GM21723 (cell line): Measurements from ENCODE around the gene TMEM94.
"Not testable (repeated sequence)": the region's sequence is repeated elsewhere in the genome, so short reads cannot be mapped to it uniquely, and the experiment has no call there.

ENCODE experiments used
- ATAC-seq: cut with Tn5 transposase; IDR thresholded peaks from one replicate; pipeline ENCODE4 v1.9.1; 2021; ENCODE audit warnings: mild to moderate bottlenecking, moderate library complexity; ENCODE audit not compliant: unreplicated experiment

Gene TMEM94

DNA sequence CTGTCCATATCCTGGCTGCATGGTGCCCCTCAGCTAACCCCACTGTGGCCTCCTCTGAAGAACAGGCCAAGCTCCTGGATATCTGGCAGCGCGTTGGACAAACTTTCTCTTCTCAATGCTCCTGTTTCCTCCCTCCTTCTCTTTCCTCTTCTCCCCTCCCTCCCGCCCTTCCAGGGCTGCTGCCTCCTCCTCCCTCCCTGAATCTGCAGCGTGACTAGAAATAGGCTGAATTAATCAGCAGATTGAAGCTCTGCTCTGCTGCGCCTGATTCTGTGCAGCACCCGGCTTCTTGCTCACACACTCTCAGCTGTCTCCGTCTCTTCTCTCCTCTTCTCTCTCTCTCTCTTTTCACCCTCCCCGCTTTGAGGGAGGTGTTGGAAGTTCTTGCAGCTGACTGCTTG lies 19.8 kb downstream of the TMEM94 start:
- no peak for ATAC-seq

DNA sequence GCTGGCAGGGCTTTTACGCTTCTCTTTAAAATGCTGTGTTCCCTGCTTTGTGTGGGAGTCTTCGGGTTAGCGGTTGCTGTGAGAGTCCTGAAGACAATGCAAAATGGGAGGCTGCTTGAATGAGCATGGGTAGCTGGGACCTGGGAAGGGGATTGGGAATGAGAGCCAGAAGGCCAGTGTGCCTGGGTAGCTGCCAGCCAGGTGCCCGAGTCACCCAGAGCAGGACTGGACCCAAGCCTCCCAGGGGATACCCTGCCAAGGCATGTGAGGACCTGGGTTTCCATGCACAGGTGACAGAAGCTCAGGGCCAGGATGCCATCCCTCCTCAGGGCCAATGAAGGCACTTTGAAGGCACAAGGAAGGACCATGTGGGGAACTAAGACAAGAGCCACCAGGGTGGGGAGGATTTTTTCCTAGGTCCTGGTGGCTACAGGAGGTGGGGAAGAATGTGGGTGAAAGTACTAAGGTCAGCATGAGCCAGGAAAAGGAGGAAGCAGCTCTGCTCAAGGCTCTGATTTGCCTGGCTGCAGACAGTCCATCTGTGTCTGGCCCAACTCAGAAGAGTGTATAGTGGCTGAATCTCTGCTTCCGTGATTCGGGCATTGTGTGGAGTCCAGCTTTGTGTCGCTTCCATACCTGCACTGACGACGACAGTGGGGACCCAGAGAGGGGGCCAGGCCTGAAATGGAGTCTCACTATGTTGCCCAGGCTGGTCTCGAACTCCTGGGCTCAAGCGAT lies 20.5 kb downstream of the TMEM94 start:
- no peak for ATAC-seq

DNA sequence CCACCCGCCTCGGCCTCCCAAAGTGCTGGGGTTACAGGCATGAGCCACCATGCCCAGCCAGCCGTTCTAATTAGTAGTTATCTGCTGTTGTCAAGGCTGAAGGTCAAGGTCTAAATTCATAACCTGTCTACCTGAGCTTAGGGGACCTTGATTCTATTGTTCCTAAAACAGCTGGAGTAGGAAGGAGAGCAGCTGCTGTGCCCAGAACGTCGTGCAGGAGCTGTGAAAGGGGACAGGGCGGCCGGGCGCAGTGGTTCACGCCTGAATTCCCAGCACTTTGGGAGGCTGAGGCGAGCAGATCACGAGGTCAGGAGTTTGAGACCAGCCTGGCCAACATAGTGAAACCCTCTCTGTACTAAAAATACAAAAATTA lies 21.0 kb downstream of the TMEM94 start:
- not testable (repeated sequence) for ATAC-seq

DNA sequence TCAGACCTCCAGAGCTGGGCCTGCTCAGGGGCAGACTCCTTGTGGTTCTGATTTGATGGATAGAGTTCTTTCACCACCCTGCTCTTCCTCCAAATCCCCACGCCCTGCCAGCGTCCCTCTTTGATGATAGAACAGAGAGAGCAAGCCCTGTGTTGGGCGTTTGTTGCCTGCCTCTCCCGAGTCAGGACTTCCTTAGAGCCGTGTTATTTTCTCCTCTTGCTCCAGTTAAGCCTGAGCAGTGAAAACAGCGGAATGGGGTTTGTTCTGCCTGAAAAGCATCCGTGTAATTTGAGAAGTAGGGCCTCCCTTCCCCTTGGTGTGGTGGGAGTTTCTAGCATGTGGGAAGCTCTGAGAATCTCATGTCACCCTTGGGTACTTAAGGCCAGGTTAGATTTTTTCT lies 22.1 kb downstream of the TMEM94 start:
- no peak for ATAC-seq

DNA sequence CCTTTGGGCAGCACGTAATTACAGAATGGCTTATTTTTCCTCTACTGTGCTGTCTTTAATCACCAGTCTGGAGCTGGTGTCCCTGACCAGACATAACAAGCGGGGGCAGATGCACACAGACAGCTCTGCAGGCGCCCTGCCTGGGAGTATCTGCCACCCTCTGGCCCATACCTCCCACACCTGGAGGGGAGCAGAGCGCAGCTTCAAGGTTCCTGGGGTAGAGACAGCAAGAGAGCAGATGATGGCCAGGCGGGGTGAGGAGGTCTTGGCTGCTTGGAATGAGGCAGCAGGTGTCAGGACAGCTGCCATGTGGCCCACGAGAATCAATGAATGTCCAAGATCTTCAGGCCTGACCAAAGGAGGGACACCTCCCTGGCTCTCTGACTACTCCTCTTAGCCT lies 23.8 kb downstream of the TMEM94 start:
- ATAC-seq: no peak

DNA sequence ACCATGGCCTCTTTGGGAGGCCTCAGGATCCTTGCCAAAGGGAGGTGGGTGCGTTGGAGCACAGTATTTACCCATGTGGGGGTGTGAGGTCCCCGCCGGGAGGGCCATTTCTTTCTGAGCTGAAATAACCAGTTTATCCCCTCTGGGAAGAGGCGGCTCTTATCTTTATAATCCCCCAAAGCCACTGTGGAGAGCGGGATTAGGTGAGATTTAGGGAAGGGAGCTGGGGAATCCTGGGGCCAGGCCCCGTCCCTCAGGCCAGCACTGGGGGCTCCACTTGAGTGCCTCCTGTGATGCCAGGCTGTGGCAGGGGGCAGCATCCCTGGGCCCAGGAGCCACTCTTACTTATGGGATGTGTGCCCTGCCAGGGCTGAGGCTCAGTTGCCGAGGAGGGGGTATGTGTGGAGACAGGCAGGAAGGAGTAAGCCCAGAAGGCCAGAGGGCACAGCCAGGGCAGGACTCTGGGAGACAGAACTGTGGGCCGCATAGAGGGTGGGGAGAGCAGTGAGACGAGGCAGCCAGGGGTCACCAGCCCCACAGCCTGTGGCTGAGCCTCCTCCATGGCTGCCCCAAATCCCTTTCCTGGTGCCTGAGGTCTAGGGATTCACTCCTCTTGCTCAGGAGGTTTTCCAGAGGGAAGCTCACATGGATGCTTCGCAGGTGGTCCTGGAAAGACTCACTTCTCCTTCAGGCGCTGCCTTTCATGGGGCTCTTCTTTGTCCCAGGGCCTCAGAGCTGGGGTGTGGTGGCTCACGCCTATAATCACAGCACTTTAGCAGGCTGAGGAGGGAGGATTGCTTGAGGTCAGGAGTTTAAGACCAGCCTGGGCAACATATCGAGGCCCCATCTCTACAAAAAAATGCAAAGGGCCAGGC lies 25.0 kb downstream of the TMEM94 start:
- ATAC-seq: no peak

DNA sequence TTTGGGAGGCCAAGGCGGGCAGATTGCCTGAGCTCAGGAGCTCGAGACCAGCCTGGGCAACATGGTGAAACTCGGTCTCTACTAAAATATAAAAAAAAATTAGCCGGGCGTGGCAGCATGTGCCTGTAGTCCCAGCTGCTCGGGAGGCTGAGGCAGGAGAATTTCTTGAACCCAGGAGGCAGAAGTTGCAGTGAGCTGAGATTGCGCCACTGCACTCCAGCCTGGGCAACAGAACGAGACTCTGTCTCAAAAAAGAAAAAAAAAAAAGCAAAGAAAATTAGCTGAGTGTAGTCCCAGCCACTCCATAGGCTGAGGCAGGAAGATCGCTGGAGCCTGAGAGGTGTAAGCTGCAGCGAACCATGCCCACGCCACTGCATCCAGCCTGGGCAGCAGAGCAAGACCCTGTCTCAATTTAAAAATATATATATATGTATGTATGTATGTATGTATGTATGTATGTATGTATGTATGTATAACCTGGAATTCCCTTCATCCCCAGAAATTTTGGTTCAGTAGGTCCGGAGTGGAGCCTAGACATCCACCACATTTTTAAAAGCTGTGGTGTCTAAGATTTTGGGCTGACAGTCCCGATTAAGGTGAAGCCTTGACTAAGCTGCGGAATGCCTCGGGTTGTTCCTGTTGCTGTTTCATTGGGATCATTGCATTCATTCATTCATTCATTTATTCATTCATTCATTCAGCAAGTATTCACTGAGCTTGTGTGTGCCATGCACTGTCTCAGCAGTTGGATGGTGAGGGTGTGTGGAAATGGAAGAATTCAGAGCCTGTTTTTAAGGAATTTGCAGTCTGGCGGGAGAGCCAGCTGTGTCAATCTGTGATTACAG lies 25.9 kb downstream of the TMEM94 start:
- no peak for ATAC-seq

DNA sequence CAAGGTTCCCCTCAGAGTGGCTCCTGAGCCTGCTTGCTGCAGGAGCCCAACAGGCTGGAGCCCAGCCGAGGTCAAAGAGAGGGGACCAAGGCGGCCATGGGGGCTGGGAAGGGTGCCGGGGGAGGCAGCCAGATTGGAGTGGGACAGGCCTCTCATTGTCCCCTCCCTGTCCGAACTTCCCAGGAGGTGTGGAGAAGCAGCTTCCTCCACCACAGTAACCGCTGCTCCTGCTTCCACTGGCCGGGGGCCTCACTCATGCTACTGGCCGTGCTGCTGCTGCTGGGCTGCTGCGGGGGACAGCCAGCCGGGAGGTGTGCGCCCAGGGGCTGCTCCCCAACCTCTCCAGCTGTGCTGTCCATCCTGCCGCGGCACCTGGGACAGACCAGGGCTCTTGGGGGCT lies 29.3 kb downstream of the TMEM94 start:
- no peak for ATAC-seq

DNA sequence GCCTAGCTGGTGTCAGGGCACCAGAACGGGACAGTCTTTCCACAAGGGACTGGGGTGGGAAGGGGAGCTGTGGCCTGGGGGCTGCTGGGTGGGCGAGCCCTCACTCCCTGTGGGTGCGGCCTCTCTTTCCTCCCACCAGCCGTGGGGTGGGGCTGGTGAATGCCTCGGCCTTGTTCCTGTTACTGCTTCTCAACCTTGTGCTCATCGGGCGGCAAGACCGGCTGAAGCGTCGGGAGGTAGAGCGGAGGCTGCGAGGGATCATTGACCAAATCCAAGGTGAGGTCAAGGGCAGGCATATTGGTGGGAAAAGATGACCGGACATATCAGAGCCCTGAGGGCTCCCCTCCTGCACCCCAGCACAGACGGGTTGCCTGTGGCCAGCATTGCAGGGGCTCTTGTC lies 29.7 kb downstream of the TMEM94 start:
- ATAC-seq: no peak

DNA sequence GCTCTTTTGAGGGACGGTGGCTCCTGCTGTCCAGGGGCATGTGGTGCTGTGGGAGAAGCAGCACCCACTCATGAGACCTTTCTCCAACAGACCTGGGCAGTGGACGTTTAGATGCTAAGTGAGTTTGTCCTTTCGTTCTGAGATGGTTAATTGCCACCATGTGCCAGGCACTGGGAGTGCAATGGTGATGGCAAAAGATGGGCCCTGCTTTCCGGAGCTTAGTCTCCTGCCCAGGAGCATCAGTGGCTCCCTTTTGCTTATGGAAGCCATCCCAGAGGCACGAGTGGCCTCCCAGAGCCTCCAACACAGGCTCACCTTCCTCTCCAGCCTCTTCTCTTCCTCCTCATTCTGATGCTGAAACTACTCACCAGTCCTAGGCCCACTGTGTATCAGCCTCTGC lies 30.5 kb downstream of the TMEM94 start:
- no peak for ATAC-seq

DNA sequence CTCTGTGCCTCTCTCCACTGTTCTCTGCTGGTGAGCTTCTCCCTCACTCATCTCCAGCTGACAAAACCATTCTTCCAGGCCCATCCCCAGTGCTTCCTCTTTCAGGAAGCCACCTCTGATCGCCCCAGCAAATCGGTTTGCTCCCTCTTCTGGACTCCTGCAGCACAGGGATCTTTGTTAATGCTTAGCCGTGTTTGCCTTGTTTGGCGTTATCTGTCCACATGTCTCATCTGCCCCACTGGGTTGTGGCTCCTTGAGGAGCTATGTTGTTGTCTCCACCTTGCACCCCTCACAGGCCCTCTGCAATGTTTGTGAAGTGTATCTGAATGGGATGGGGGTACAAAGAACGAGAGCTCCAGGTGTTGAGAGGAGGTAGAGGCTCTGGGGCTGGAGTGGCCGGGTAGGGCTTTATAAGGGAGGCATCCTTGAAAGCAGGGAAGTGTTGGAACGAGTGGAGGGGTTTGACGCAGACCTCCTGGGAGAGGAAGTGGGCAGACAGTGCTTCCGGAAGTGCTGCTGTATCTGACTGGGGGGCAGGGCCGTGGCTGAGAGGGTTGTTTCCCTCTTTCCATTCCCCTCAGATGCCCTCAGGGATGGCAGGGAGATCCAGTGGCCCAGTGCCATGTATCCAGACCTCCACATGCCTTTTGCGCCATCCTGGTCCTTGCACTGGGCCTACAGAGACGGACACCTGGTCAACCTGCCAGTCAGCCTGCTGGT lies 31.1 kb downstream of the TMEM94 start:
- ATAC-seq: no peak

DNA sequence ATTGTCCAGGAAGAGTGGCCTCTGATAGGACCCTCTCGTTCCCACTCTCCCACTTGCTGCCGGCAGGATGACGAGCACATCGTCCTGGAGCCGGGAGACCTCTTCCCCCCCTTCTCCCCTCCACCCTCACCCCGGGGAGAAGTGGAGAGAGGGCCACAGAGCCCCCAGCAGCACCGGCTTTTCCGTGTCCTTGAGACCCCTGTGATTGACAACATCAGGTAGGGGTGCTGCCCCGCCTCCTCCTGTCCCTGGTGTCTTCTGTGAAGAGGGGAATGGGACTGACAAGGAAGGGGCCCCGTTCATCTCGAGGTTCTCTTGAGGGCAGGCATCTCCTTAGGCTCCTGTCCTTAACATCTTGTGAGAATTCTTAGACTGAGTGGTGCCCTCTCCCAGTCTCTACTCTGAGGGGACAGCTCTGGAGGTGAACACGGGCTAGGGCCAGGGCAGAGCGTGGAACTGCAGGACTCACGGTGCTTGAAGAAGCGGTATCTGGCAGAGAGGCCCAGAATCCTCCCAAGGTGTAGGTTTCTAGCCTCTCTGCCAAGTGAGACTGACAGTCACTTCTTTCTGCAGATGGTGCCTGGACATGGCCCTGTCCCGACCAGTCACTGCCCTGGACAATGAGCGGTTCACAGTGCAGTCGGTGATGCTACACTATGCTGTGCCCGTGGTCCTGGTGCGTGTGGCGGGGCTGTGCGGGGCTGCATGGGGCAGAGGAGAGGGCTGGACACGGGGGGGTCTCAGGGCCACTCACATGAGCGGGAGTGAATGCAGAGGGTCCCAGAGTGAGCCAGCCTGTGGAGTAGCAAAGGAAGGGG lies 32.5 kb downstream of the TMEM94 start:
- no peak for ATAC-seq

DNA sequence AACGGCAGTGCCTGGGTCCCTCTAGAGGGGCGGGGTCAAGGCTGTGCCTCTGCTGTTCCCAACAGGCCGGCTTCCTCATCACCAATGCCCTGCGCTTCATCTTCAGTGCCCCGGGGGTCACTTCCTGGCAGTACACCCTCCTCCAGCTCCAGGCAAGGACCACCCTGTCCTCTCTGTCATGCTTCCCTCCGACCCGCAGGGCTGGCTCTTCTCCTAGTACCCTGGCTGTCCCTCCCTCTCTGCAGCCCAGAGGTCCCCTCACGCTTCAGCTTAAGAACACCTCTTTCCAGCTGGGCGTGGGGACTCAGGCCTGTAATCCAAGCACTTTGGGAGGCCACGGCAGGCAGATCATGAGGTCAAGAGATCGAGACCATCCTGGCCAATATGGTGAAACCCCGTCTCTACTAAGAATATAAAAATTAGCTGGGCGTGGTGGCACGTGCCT lies 33.1 kb downstream of the TMEM94 start:
- ATAC-seq: no peak

DNA sequence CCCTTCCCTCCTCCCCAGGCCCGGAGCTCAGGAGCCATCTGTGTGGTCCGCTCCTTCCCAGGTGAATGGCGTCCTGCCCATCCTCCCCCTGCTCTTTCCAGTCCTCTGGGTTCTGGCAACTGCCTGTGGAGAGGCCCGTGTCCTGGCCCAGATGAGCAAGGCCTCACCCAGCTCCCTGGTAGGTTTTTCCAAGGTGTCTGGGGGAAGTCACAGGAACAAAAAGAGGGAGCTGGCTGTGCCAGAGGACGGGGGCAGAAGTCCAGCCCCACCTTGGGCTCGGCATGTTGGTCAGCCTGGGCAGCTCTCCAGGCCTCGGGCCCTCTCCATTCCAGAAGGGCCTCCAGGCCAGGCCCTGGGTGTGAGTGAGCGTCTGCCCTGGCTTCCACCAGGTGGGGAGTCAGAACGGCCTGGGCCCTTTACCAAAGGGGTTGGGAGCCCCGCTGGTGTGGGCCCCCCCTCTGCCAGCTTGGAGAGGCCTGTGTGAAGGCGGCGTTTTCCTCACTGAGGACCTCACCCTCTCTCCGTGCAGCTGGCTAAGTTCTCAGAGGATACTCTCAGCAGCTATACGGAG lies 33.8 kb downstream of the TMEM94 start:
- ATAC-seq: no peak

DNA sequence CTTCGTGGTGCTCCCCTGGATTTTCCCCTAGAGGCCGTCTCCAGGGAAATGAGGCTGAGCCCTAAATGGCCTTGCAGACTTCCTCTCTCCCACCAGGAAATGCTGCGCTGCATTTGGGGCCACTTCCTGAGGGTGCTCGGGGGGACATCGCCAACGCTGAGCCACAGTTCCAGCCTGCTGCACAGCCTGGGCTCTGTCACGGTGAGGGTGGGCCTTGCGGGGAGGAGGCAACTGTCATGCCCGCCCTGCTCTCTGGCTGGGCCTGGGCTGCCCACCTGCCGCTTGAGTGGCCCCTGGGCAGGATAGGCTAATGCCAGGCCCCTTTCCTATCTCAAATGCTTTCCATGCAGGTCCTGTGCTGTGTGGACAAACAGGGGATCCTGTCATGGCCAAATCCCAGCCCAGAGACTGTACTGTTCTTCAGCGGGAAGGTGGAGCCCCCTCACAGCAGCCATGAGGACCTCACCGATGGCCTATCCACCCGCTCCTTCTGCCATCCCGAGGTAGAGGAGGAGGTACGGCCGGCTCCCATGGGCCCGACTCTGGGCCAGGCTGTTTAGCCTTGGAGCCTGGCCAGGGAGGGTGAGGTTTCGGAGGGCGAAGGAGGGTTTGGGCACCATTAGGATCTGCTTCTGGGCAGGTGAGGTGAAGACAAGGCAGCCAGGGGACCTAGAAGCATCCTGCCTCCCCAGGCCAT lies 34.7 kb downstream of the TMEM94 start:
- ATAC-seq: no peak

DNA sequence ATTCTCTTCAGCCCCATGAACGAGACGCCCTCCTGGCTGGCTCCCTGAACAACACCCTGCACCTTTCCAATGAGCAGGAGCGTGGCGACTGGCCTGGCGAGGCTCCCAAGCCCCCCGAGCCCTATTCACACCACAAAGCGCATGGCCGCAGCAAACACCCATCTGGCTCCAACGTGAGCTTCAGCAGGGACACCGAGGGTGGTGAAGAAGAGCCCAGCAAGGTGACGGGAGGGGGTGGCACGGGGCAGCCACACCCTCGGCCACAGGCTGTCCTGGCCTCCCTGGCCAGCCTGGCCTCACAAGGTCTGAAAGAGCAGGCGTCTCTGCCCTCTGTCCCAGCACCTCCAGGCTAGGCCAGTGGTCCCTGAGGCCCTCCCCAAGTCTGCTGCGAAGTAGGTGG lies 35.2 kb downstream of the TMEM94 start:
- no peak for ATAC-seq

DNA sequence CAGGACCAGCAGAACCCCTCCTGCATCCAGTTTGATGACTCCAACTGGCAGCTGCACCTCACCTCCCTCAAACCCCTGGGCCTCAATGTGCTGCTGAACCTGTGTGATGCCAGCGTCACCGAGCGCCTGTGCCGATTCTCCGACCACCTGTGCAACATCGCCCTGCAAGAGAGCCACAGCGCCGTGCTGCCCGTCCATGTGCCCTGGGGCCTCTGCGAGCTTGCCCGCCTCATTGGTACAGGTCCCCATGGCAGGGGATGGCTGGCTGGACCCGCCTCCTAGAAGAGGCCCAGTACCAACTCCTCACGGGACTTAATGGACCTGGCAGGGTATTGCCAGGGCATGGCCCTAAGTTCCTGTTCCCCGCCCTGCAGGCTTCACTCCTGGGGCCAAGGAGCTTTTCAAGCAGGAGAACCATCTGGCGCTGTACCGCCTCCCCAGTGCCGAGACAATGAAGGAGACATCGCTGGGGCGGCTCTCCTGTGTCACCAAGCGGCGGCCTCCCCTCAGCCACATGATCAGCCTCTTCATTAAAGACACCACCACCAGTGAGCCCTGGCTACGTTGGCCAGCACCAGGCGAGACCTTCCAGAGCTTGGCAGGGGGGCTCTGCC lies 36.2 kb downstream of the TMEM94 start:
- ATAC-seq: no peak

DNA sequence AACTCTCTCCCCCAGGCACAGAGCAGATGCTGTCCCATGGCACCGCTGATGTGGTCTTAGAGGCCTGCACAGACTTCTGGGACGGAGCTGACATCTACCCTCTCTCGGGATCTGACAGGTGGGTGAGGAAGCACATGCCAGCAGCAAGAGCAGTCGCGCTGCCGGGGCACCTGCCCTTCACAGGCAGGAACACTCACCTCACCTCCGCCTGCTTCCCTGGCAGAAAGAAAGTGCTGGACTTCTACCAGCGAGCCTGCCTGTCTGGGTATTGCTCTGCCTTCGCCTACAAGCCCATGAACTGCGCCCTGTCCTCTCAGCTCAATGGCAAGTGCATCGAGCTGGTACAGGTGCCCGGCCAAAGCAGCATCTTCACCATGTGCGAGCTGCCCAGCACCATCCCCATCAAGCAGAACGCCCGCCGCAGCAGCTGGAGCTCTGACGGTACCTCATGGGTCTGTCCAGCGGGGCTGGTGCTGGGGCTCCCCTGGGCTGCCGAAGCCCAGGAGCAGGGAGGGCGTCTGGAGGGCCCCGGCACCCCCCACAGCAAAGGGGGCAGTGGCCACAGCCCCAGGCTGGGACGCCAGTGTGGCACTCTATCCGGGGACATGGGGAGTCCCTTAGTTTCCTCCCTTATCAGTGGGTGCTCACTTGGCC lies 37.2 kb downstream of the TMEM94 start:
- ATAC-seq: no peak
